Hair follicular keratinocyte (primary cell): Measurements from ENCODE around the gene ZNF638. TPM values are rescaled to one million over a fixed set of nuclear protein-coding genes. Genes with fewer than 3 reads are reported as not detected.

Experiments
- total RNA-seq: library from RNA; depleted of rRNA; stranded (reverse); fragments of >200 nt; gene quantifications from 2 replicates; pipeline ENCODE4 v1.2.3, GENCODE V29; 2015

Gene ZNF638, protein sequence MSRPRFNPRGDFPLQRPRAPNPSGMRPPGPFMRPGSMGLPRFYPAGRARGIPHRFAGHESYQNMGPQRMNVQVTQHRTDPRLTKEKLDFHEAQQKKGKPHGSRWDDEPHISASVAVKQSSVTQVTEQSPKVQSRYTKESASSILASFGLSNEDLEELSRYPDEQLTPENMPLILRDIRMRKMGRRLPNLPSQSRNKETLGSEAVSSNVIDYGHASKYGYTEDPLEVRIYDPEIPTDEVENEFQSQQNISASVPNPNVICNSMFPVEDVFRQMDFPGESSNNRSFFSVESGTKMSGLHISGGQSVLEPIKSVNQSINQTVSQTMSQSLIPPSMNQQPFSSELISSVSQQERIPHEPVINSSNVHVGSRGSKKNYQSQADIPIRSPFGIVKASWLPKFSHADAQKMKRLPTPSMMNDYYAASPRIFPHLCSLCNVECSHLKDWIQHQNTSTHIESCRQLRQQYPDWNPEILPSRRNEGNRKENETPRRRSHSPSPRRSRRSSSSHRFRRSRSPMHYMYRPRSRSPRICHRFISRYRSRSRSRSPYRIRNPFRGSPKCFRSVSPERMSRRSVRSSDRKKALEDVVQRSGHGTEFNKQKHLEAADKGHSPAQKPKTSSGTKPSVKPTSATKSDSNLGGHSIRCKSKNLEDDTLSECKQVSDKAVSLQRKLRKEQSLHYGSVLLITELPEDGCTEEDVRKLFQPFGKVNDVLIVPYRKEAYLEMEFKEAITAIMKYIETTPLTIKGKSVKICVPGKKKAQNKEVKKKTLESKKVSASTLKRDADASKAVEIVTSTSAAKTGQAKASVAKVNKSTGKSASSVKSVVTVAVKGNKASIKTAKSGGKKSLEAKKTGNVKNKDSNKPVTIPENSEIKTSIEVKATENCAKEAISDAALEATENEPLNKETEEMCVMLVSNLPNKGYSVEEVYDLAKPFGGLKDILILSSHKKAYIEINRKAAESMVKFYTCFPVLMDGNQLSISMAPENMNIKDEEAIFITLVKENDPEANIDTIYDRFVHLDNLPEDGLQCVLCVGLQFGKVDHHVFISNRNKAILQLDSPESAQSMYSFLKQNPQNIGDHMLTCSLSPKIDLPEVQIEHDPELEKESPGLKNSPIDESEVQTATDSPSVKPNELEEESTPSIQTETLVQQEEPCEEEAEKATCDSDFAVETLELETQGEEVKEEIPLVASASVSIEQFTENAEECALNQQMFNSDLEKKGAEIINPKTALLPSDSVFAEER (N-terminal part only)
- total RNA-seq, result 44.0 and 60.9 TPM in 2 replicates

GRCh38 chr2:71331581-71332434 lies at the start of gene ZNF638:
Gene ZNF638, plus strand, starts transcription at chr2:71331782. Its CDS starts 17,173 bp downstream, at chr2:71348955.

GRCh38 chr2:71453404-71454220 lies 122.0 kb downstream of the ZNF638 start, which contains the start of gene DYSF:
Gene DYSF, plus strand, starts transcription at chr2:71453561.

Other genes starting within 250 kb of the ZNF638 start
- gene MCEE, start 201.6 kb upstream of the ZNF638 start, total RNA-seq, result 6.4 and 7.3 TPM in 2 replicates
- gene MPHOSPH10, start 201.1 kb upstream of the ZNF638 start, total RNA-seq, result 12.6 and 18.8 TPM in 2 replicates
- gene PAIP2B, start 104.7 kb upstream of the ZNF638 start, total RNA-seq, result 1.1 and 1.5 TPM in 2 replicates
- gene DYSF, start 121.8 kb downstream of the ZNF638 start, total RNA-seq, result 0.57 and 1.3 TPM in 2 replicates